ENCODE data around the gene ST6GALNAC5. TPM values are rescaled to one million over a fixed set of nuclear protein-coding genes. Genes with fewer than 3 reads are reported as not detected.

The ST6GALNAC5 gene
- total RNA-seq, 2 experiments from 2014 or later: not detected

DNA sequence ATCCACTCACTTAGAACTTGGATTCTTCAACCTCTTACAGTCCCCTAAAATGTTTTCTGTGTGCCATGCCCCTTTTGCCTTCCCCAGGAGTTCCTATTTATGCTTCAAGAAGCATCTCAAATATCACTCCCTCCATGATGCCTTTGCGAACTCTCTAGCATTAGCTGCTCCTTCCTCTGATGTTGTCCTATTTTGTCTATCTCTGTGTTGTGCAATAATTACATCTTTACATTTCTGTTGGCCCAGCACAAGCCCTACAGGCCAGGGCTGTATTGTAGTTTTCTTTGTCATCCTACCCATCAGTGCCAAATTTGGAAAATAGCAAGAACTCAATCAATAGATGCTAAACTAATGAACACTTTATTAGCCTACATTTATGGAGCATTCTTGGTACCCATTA lies 125.8 kb downstream of the ST6GALNAC5 start:
- CTCF ChIA-PET: no interaction called here
- POLR2A ChIA-PET: no interaction called here

- ChIA-PET CTCF (no interaction called here), POLR2A (no interaction called here)
These were observed 131.4 kb downstream of the ST6GALNAC5 start for GRCh38 chr1:76998582-76999223.

- POLR2A ChIA-PET: no interaction called here
These were observed 140.4 kb downstream of the ST6GALNAC5 start for GRCh38 chr1:77007675-77008074.

GRCh38 chr1:77010937-77011336 lies 143.7 kb downstream of the ST6GALNAC5 start:
- ChIA-PET CTCF (no interaction called here), POLR2A (no interaction called here)

More at GRCh38 chr1:77007675-77008074, 140.4 kb downstream of the ST6GALNAC5 start:
- CTCF ChIA-PET: no interaction called here

DNA sequence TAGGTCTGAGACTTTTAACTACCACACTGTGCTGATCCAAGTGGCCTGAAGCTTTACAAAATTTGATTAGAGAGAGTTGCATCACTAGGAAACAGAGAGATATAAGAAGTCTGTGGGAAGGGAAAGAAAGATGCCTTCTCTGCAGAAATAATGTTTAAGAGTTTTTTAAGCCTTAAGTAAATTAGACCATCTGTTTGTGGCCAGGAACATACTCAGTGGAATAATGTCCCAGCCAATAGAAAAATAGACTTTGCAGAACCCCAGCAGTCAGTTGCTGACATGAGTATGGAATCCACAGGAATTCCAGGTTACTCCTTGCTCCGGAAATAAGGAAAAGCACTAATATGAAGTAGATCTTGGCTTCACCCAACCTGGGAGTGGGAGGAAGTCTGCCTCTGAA lies 144.8 kb downstream of the ST6GALNAC5 start:
- CTCF ChIA-PET: no interaction called here

GRCh38 chr1:77014073-77014788 lies 147.0 kb downstream of the ST6GALNAC5 start:
- ChIA-PET POLR2A (no interaction called here), CTCF (no interaction called here)

More for the DNA sequence above, 144.8 kb downstream of the ST6GALNAC5 start:
- POLR2A ChIA-PET: no interaction called here

GRCh38 chr1:77015748-77016341 lies 148.6 kb downstream of the ST6GALNAC5 start:
- POLR2A ChIA-PET: no interaction called here
- CTCF ChIA-PET: no interaction called here

GRCh38 chr1:77016386-77016985 lies 149.2 kb downstream of the ST6GALNAC5 start:
- CTCF ChIA-PET: no interaction called here

DNA sequence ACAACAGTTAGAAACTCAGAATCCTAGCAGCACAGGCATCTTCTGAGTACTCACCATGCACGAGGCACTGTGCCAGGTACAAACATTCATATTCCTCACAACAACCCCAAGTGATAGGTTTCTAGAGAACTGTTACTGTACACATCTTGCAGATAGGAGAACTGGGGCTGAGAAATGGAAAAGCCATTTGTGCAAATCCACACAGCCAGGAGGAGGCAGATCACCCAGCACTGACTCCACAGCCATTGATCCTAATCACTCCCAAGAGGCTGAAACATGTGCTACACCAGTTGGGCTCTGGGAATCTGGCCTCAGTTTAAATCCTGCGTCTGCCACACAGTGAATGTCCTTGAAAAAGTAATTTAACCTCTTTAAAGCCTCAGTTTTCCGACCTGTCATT lies 151.0 kb downstream of the ST6GALNAC5 start:
- ChIA-PET CTCF (no interaction called here), POLR2A (no interaction called here)

More at GRCh38 chr1:77016386-77016985, 149.2 kb downstream of the ST6GALNAC5 start:
- POLR2A ChIA-PET: no interaction called here

DNA sequence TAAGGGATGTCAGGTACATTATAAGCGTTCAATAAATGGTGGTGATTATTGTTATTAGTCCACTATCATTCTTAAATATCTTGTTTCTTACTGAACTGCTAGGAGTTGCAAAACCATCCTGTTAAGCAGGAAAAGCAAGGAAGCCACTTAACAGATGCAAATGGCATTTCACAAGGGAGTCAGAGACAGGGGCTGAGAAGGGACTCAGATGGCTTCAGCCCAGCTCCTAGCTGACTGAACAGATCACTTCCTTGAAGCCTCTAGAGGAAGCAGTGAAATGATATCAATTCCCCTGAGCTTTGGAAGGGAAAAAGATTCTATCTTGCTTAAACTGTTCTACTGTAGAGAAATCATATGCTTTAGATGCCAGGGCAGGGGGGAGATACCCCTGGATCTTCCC lies 151.5 kb downstream of the ST6GALNAC5 start:
- POLR2A ChIA-PET: no interaction called here
- CTCF ChIA-PET: no interaction called here

- CTCF ChIA-PET: no interaction called here
These were observed 154.5 kb downstream of the ST6GALNAC5 start for GRCh38 chr1:77021732-77022131.

DNA sequence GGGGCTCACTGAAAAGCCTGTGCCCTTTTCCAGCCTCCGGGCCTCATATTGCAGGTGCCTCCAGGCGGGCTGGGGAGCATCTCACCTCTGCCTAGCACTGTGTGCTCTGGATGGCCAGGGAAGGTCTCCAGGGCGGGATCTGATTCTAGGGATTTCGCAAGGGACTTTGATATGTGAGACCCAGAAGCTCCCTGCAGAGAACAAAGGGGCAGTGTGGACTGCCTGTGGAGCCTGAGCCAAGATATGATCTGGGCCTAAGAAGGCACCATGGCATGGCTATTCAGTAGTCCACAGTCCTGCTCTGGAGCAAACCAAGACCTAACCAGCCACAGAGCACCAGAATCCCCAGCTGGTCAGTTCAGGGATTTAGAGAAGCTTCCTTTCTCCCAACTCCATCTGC lies 157.2 kb downstream of the ST6GALNAC5 start:
- ChIA-PET POLR2A (no interaction called here), CTCF (no interaction called here)

More at GRCh38 chr1:77021732-77022131, 154.5 kb downstream of the ST6GALNAC5 start:
- POLR2A ChIA-PET: no interaction called here

DNA sequence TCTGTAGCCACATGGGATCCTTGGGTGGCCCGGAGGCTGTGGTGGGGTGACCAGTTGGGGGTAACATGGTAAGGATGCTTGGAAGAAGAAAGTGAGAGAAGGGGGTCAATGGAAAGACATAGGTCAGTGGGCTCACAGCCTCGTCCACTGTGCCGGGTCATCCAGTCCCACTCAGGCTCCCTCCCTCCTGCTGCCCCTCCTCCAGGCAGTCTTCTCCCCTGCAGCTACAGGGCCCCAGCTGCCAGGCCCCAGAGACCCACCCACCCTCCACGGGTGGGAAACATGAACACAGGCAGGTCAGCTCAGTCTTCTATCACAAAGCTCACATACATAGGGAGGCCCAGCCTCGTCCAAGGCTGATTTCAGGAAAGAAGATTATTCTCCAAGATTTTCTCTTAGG lies 158.3 kb downstream of the ST6GALNAC5 start:
- POLR2A ChIA-PET: no interaction called here

GRCh38 chr1:77026135-77026534 lies 158.9 kb downstream of the ST6GALNAC5 start:
- POLR2A ChIA-PET: no interaction called here
- CTCF ChIA-PET: no interaction called here

More for the DNA sequence above, 158.3 kb downstream of the ST6GALNAC5 start:
- CTCF ChIA-PET: no interaction called here

- POLR2A ChIA-PET: no interaction called here
- CTCF ChIA-PET: no interaction called here
These were observed 159.4 kb downstream of the ST6GALNAC5 start for GRCh38 chr1:77026640-77027039.

DNA sequence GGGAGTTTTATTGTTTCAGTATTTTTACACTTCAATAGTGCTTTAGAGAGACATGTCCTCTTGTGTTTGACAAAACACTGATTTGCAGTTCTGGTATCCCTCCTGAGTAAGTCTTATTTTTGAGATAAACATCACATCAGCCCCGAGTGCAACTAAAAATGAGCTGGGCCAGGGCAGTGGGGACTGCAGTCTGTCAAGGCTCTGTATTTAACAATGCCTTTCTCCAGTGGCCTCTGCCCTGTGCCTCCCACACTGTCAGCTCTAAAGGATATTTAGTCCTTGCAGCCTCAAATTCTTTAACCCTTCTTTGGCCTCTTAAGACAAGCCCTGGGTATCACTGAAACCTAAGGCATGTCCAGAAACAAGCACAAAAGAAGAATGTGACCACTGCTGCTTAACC lies 160.6 kb downstream of the ST6GALNAC5 start:
- CTCF ChIA-PET: no interaction called here
- POLR2A ChIA-PET: no interaction called here

GRCh38 chr1:77030401-77031105 lies 163.3 kb downstream of the ST6GALNAC5 start:
- CTCF ChIA-PET: no interaction called here

GRCh38 chr1:77031106-77031662 lies 163.9 kb downstream of the ST6GALNAC5 start:
- ChIA-PET CTCF (no interaction called here), POLR2A (no interaction called here)

More at GRCh38 chr1:77030401-77031105, 163.3 kb downstream of the ST6GALNAC5 start:
- POLR2A ChIA-PET: no interaction called here

DNA sequence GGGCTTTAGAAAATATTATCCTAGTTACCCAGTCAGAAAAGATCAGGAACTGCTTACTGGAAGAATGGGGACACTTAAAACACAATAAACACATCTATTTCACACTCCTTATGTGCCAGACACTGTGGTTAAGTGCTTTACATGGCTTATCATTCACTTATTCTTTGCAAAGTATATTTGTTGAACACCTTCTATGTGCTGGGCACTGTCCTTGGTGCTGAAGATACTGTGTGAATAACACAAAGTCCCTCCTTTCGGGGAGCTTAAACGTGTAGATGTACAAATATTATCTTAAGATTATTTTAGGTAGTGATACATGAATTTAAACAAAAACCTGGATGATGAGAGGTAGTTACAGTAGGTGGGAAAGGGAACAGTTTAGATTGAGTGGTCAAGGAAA lies 169.3 kb downstream of the ST6GALNAC5 start:
- ChIA-PET CTCF (no interaction called here), POLR2A (no interaction called here)

GRCh38 chr1:77037038-77037437 lies 169.8 kb downstream of the ST6GALNAC5 start:
- POLR2A ChIA-PET: no interaction called here

More at GRCh38 chr1:77037038-77037437, 169.8 kb downstream of the ST6GALNAC5 start:
- CTCF ChIA-PET: no interaction called here
